Purkinje cell (primary cell): ENCODE measurements around the gene UTP14C. TPM values are rescaled to one million over a fixed set of nuclear protein-coding genes. Genes with fewer than 3 reads are reported as not detected.

Source experiments
- polyA plus RNA-seq: library from polyadenylated mRNA; unstranded; fragments of >200 nt; fragmentation: Nextera tagmentation; gene quantifications from 2 replicates; pipeline ENCODE4 v1.2.1, GENCODE V29; 2014

UTP14C gene, protein sequence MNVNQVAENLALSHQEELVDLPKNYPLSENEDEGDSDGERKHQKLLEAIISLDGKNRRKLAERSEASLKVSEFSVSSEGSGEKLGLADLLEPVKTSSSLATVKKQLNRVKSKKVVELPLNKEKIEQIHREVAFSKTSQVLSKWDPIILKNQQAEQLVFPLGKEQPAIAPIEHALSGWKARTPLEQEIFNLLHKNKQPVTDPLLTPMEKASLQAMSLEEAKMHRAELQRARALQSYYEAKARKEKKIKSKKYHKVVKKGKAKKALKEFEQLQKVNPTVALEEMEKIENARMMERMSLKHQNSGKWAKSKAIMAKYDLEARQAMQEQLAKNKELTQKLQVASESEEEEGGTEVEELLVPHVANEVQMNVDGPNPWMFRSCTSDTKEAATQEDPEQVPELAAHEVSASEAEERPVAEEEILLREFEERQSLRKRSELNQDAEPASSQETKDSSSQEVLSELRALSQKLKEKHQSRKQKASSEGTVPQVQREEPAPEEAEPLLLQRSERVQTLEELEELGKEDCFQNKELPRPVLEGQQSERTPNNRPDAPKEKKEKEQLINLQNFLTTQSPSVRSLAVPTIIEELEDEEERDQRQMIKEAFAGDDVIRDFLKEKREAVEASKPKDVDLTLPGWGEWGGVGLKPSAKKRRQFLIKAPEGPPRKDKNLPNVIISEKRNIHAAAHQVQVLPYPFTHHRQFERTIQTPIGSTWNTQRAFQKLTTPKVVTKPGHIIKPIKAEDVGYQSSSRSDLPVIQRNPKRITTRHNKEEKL
- polyA plus RNA-seq: 13.2 and 15.6 TPM in 2 replicates

DNA sequence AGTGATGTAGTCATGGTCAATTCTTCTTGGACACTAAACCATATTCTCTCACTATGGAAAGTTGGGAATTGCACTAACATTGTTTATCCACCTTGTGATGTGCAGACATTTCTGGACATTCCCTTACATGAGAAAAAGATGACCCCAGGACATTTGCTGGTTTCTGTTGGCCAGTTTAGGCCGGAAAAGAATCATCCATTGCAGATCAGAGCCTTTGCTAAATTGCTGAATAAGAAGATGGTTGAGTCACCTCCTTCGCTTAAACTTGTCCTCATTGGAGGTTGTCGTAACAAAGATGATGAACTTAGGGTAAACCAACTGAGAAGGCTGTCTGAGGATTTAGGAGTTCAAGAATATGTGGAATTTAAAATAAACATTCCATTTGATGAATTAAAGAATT is at the start of gene UTP14C:
Gene UTP14C (plus strand): TSS at position 211 of the 400 bp plus-strand sequence. CDS start 4,114 bp downstream, outside the sequence.

GRCh38 chr13:52010890-52011631 is 13.4 kb upstream of the UTP14C start, which contains the start of gene ATP7B:
ATP7B (minus strand) TSS chr13:52011450; CDS start chr13:52011337, 113 bp downstream.

GRCh38 chr13:52011632-52012511 is 12.6 kb upstream of the UTP14C start, which contains the start of gene ALG11:
ALG11 (plus strand) TSS chr13:52012398; CDS start chr13:52012419, 21 bp downstream.

Other genes starting within 250 kb of the UTP14C start
- gene DHRS12, start 220.5 kb upstream of the UTP14C start, polyA plus RNA-seq: 0.66 and 4.2 TPM in 2 replicates
- gene TMEM272, start 179.5 kb upstream of the UTP14C start, polyA plus RNA-seq: not detected in 2 replicates
- gene CCDC70, start 162.7 kb upstream of the UTP14C start, polyA plus RNA-seq: not detected in 2 replicates
- 0.29 and 2.2 TPM in 2 replicates for gene ATP7B, start 13.2 kb upstream of the UTP14C start, polyA plus RNA-seq
- 24.2 and 31.6 TPM in 2 replicates for gene ALG11, start 12.3 kb upstream of the UTP14C start, polyA plus RNA-seq
- gene NEK5, start 104.4 kb downstream of the UTP14C start, polyA plus RNA-seq: 0.55 and 1.3 TPM in 2 replicates
- 5.9 TPM in 1 of 2 replicates, not detected in the other for gene NEK3, start 134.9 kb downstream of the UTP14C start, polyA plus RNA-seq